K562 (cell line): ENCODE data around the gene COG6. TPM values are rescaled to one million over a fixed set of nuclear protein-coding genes. Genes with fewer than 3 reads are reported as not detected.

Experiments used
- AFF4 ChIP-seq: sonication (generic); formaldehyde crosslinking; IDR thresholded peaks from 2 replicates; pipeline ENCODE4 v1.8.0; 2023; ENCODE audit warnings: mild to moderate bottlenecking, missing genetic modification reagents
- CBX1 ChIP-seq: sonication (generic); IDR thresholded peaks from 2 replicates; pipeline ENCODE4 v1.6.1; 2016; ENCODE audit warnings: antibody characterized with exemption, low read depth, mild to moderate bottlenecking
- CHD1 ChIP-seq: fragments of 200-600 bp; sonication (generic); IDR thresholded peaks from one replicate; pipeline ENCODE4 v1.6.1; 2012; ENCODE audit warnings: mild to moderate bottlenecking, moderate library complexity, low read length, inconsistent platforms
- CTCFL ChIP-seq: IDR thresholded peaks from 2 replicates; pipeline ENCODE4 v1.6.1; 2011; ENCODE audit warnings: borderline replicate concordance, low read depth, mild to moderate bottlenecking, moderate library complexity, low read length; ENCODE audit not compliant: insufficient read depth, poor library complexity, severe bottlenecking
- ETV6 ChIP-seq, 3 experiments: fragments of 150-350 bp in 1 of 3; sonication (generic) in 1 of 3; formaldehyde crosslinking in 1 of 3; IDR thresholded peaks; 2 replicates each; pipeline versions ENCODE4 v1.6.1 to v1.8.0; 2014 to 2022; ENCODE audit warnings: borderline replicate concordance in 2 of 3, low read depth in 2 of 3, antibody characterized with exemption in 1 of 3, low read length in 1 of 3, mild to moderate bottlenecking in 1 of 3, missing genetic modification reagents in 1 of 3
- FOXJ2 ChIP-seq: fragments of 200-800 bp; sonication (Bioruptor generic); IDR thresholded peaks from 2 replicates; pipeline ENCODE4 v1.6.1; 2016; ENCODE audit warnings: missing genetic modification characterization, missing compliant biosample characterization
- MEF2A ChIP-seq: IDR thresholded peaks from 2 replicates; pipeline ENCODE4 v1.6.1; 2011; ENCODE audit warnings: low read depth, mild to moderate bottlenecking, low read length, moderate library complexity; ENCODE audit not compliant: control insufficient read depth
- SOX6 ChIP-seq: fragments of 450-650 bp; IDR thresholded peaks from 2 replicates; pipeline ENCODE4 v1.6.1; 2014; ENCODE audit warnings: mild to moderate bottlenecking
- SRF ChIP-seq, 2 experiments: fragments of 250-450, 450-650 bp in 1 of 2; sonication (Bioruptor Pico) in 1 of 2; sonication (generic) in 1 of 2; formaldehyde crosslinking; IDR thresholded peaks; 2 replicates each; pipeline versions ENCODE4 v1.5.0 to v1.5.1; 2020 to 2022; ENCODE audit warnings: mild to moderate bottlenecking in 1 of 2, missing genetic modification reagents in 1 of 2
- STAG1 ChIP-seq: sonication (generic); formaldehyde crosslinking; IDR thresholded peaks from 2 replicates; pipeline ENCODE4 v1.5.0; 2020; ENCODE audit warnings: missing genetic modification reagents, borderline replicate concordance
- ZBTB7A ChIP-seq: IDR thresholded peaks from 2 replicates; pipeline ENCODE4 v1.6.1; 2011; ENCODE audit warnings: low read depth, mild to moderate bottlenecking, low read length, moderate library complexity, borderline replicate concordance; ENCODE audit not compliant: control insufficient read depth
- ZNF174 ChIP-seq: fragments of 250-450 bp; sonication (Bioruptor Pico); IDR thresholded peaks from 2 replicates; pipeline ENCODE4 v1.4.0; 2020; ENCODE audit warnings: mild to moderate bottlenecking
- ZNF311 ChIP-seq: fragments of 250-450 bp; sonication (Bioruptor Pico); IDR thresholded peaks from 2 replicates; pipeline ENCODE4 v1.4.0; 2020; ENCODE audit warnings: mild to moderate bottlenecking, moderate library complexity
- ZNF518B ChIP-seq: fragments of 250-450 bp; sonication (Bioruptor Pico); IDR thresholded peaks from 2 replicates; pipeline ENCODE4 v1.5.0; 2021; ENCODE audit warnings: mild to moderate bottlenecking, moderate library complexity
- ZNF699 ChIP-seq: fragments of 250-450 bp; sonication (Bioruptor Pico); IDR thresholded peaks from 2 replicates; pipeline ENCODE4 v1.8.0; 2021; ENCODE audit warnings: mild to moderate bottlenecking, moderate library complexity; ENCODE audit not compliant: insufficient replicate concordance
- ZNF766 ChIP-seq: fragments of 200-800 bp; sonication (Bioruptor generic); conservative IDR thresholded peaks from 2 replicates; pipeline ENCODE4 v1.6.1; 2016; ENCODE audit warnings: missing genetic modification characterization, missing compliant biosample characterization
- ZNF77 ChIP-seq: fragments of 250-450 bp; sonication (Bioruptor Pico); IDR thresholded peaks from 2 replicates; pipeline ENCODE4 v1.5.0; 2020
- polyA plus RNA-seq, 8 experiments: library from polyadenylated mRNA; depleted of rRNA in 4 of 8; stranded (reverse) in 5 of 8; unstranded in 3 of 8; fragments of >200 nt; fragmentation: Nextera tagmentation in 2 of 8; fragmentation: Illumina TruSeq in 1 of 8; extraction: Ambion mirVana in 2 of 8; extraction: Trizol in 1 of 8; gene quantifications; 2 replicates each; pipeline versions ENCODE4 v1.2.1 to v1.2.3, GENCODE V29; 2011 to 2014; ENCODE audit warnings: inconsistent platforms in 1 of 8, missing spikeins in 1 of 8
- total RNA-seq, 7 experiments: library from RNA; depleted of rRNA in 6 of 7; stranded (reverse); fragments of >200 nt in 6 of 7; fragmentation: Illumina TruSeq in 2 of 7; extraction: Trizol in 2 of 7; gene quantifications; 2 replicates each; pipeline versions ENCODE4 v1.2.1 to v1.2.3, GENCODE V29; 2011 to 2021; ENCODE audit warnings: low replicate concordance in 1 of 7

COG6 gene
- total and polyA plus RNA-seq, 9 of the 15 experiments (the other 6 are each of a cell fraction or from before 2014, with no cell fraction given) = 2.6 to 20.9 (median 9.6) TPM

- no peak for TF ChIP-seq ETV6 (IDR thresholded peaks at IDR 0.05; ENCODE audit: borderline replicate concordance in 1 of 2, low read depth in 2 of 2, low read length in 1 of 2)
- TF ChIP-seq ETV6 (CRISPR knock-in tag; IDR thresholded peaks at IDR 0.05; ENCODE audit: borderline replicate concordance) = no peak
- no peak for TF ChIP-seq SOX6
- TF ChIP-seq CTCFL = no peak
- peak; percentile 59; the same call in 1 of the 2 replicates for TF ChIP-seq ZBTB7A
- TF ChIP-seq STAG1 (CRISPR knock-in tag) = no peak
- TF ChIP-seq ZNF77 (CRISPR knock-in tag) = no peak
- TF ChIP-seq ZNF699 (CRISPR knock-in tag) = no peak
- TF ChIP-seq ZNF766 (CRISPR knock-in tag) = no peak
- no peak for TF ChIP-seq CBX1
- peak in 1 of 2 experiments; percentile 31; a peak in 1 of 4 replicates for TF ChIP-seq SRF (CRISPR knock-in tag; IDR thresholded peaks at IDR 0.05)
- no peak for TF ChIP-seq ZNF174 (CRISPR knock-in tag)
- no peak for TF ChIP-seq ZNF311 (CRISPR knock-in tag)
- no peak for TF ChIP-seq ZNF518B (CRISPR knock-in tag)
- TF ChIP-seq AFF4 (CRISPR knock-in tag) = no peak
- no peak for TF ChIP-seq FOXJ2
- no peak for TF ChIP-seq MEF2A
- TF ChIP-seq CHD1 = no peak
Observed at GRCh38 chr13:39655569-39656324, at the start of gene COG6 (continued).
